Neural cell (in vitro differentiated cells): ENCODE measurements around the gene DENND4C.

ENCODE experiments used
- EP300 ChIP-seq: fragments of 450-650 bp; conservative IDR thresholded peaks from 2 replicates; pipeline ENCODE4 v1.6.1; 2014; ENCODE audit warnings: antibody characterized with exemption, mild to moderate bottlenecking, moderate library complexity; ENCODE audit not compliant: poor library complexity, severe bottlenecking
- EZH2 ChIP-seq: fragments of 200-600, 300-800 bp; shearing (Covaris generic), sonication (generic); IDR thresholded peaks from 2 replicates; pipeline ENCODE4 v1.6.1; 2014; ENCODE audit warnings: antibody characterized with exemption, low read length, borderline replicate concordance, mild to moderate bottlenecking; ENCODE audit not compliant: insufficient read depth, poor library complexity, severe bottlenecking
- MXI1 ChIP-seq: fragments of 450-650 bp; conservative IDR thresholded peaks from 2 replicates; pipeline ENCODE4 v1.6.1; 2014; ENCODE audit warnings: antibody characterized with exemption, mild to moderate bottlenecking; ENCODE audit not compliant: poor library complexity, severe bottlenecking
- POLR2AphosphoS5 ChIP-seq: IDR thresholded peaks from 2 replicates; pipeline ENCODE4 v1.6.1; 2012
- RAD21 ChIP-seq: fragments of 450-650 bp; conservative IDR thresholded peaks from 2 replicates; pipeline ENCODE4 v1.6.1; 2014; ENCODE audit warnings: antibody characterized with exemption, mild to moderate bottlenecking, moderate library complexity
- SMC3 ChIP-seq: fragments of 450-650 bp; conservative IDR thresholded peaks from 2 replicates; pipeline ENCODE4 v1.6.1; 2014; ENCODE audit warnings: antibody characterized with exemption, mild to moderate bottlenecking, moderate library complexity; ENCODE audit not compliant: poor library complexity
- TAF1 ChIP-seq: IDR thresholded peaks from 2 replicates; pipeline ENCODE4 v1.6.1; 2012; ENCODE audit warnings: low read depth
- TF ChIP-seq, protein P1 (sequence below): fragments of 450-650 bp; IDR thresholded peaks from 2 replicates; pipeline ENCODE4 v1.5.1; 2014; ENCODE audit warnings: antibody characterized with exemption, mild to moderate bottlenecking, moderate library complexity; ENCODE audit not compliant: poor library complexity, severe bottlenecking
- TF ChIP-seq, protein P2 (sequence below): IDR thresholded peaks from 2 replicates; pipeline ENCODE4 v1.6.1; 2012; ENCODE audit warnings: borderline replicate concordance

DNA sequence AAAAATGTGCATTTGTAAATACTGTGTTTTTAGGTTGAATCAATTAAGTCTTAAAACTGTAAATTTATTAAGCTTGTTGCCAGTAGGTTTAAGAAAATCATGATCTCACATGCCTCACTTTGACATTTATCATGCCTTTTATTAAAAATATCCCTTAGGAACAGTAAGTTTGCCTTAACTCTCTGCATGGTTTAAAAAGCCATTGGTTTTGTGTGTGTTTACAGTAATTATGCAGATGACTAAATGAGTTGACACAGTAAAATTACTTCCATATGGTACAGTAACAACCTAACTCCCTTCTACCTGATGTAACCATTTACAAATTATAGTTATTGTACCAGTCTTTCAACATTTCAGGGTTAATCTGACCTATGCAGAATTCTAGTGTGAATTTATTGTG lies 143.0 kb downstream of the DENND4C start:
- TF ChIP-seq, protein P1, sequence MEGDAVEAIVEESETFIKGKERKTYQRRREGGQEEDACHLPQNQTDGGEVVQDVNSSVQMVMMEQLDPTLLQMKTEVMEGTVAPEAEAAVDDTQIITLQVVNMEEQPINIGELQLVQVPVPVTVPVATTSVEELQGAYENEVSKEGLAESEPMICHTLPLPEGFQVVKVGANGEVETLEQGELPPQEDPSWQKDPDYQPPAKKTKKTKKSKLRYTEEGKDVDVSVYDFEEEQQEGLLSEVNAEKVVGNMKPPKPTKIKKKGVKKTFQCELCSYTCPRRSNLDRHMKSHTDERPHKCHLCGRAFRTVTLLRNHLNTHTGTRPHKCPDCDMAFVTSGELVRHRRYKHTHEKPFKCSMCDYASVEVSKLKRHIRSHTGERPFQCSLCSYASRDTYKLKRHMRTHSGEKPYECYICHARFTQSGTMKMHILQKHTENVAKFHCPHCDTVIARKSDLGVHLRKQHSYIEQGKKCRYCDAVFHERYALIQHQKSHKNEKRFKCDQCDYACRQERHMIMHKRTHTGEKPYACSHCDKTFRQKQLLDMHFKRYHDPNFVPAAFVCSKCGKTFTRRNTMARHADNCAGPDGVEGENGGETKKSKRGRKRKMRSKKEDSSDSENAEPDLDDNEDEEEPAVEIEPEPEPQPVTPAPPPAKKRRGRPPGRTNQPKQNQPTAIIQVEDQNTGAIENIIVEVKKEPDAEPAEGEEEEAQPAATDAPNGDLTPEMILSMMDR: no peak
- TF ChIP-seq, protein P2, sequence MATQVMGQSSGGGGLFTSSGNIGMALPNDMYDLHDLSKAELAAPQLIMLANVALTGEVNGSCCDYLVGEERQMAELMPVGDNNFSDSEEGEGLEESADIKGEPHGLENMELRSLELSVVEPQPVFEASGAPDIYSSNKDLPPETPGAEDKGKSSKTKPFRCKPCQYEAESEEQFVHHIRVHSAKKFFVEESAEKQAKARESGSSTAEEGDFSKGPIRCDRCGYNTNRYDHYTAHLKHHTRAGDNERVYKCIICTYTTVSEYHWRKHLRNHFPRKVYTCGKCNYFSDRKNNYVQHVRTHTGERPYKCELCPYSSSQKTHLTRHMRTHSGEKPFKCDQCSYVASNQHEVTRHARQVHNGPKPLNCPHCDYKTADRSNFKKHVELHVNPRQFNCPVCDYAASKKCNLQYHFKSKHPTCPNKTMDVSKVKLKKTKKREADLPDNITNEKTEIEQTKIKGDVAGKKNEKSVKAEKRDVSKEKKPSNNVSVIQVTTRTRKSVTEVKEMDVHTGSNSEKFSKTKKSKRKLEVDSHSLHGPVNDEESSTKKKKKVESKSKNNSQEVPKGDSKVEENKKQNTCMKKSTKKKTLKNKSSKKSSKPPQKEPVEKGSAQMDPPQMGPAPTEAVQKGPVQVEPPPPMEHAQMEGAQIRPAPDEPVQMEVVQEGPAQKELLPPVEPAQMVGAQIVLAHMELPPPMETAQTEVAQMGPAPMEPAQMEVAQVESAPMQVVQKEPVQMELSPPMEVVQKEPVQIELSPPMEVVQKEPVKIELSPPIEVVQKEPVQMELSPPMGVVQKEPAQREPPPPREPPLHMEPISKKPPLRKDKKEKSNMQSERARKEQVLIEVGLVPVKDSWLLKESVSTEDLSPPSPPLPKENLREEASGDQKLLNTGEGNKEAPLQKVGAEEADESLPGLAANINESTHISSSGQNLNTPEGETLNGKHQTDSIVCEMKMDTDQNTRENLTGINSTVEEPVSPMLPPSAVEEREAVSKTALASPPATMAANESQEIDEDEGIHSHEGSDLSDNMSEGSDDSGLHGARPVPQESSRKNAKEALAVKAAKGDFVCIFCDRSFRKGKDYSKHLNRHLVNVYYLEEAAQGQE: no peak
- TF ChIP-seq EZH2 (no peak), SMC3 (no peak), TAF1 (no peak), POLR2AphosphoS5 (no peak), RAD21 (no peak), EP300 (no peak), MXI1 (no peak)
